ENCODE results near the gene ABCC10.
A peak's percentile ranks its signal among the peaks of the same experiment; 100 is the strongest.
"Not testable (repeated sequence)": the region's sequence is repeated elsewhere in the genome, so short reads cannot be mapped to it uniquely, and the experiment has no call there.

Gene ABCC10

GRCh38 chr6:43427406-43428111 lies at the start of gene ABCC10:
TSS of gene ABCC10 (plus strand) at chr6:43427541. CDS start at chr6:43427979, 438 bp downstream.
- in situ Hi-C loops (cut with HindIII; ENCODE audit: low sequenced_read_pairs), result no loop called here
- peak within 1 kb of the TSS; percentile 77 for H3K4me3 ChIP-seq (ENCODE audit: low read depth, low read length)
- peak; percentile 86 for DNase-seq (ENCODE audit: low read depth)
- TF ChIP-seq CTCF (IDR thresholded peaks at IDR 0.05; ENCODE audit: low read depth, low read length, missing control alignments), result peak; percentile 46

GRCh38 chr6:43377710-43378229 lies 49.6 kb upstream of the ABCC10 start:
- no peak for DNase-seq (ENCODE audit: low read depth)
- in situ Hi-C loops (cut with HindIII; ENCODE audit: low sequenced_read_pairs), result no loop called here
- TF ChIP-seq CTCF (IDR thresholded peaks at IDR 0.05; ENCODE audit: low read depth, low read length, missing control alignments), result no peak
- no peak overlapping the region for H3K4me3 ChIP-seq (ENCODE audit: low read depth, low read length)

- no peak for TF ChIP-seq CTCF (IDR thresholded peaks at IDR 0.05; ENCODE audit: low read depth, low read length, missing control alignments)
- no peak for DNase-seq (ENCODE audit: low read depth)
- in situ Hi-C loops (cut with HindIII; ENCODE audit: low sequenced_read_pairs), result no loop called here
- no peak overlapping the region for H3K4me3 ChIP-seq (ENCODE audit: low read depth, low read length)
These were observed 48.7 kb upstream of the ABCC10 start for GRCh38 chr6:43378631-43379030.

GRCh38 chr6:43380858-43381257 lies 46.5 kb upstream of the ABCC10 start:
- in situ Hi-C loops (cut with HindIII; ENCODE audit: low sequenced_read_pairs), result loop anchor here (5.0 kb wide), 1 partner anchor 69 kb away; no protein-coding TSS in a partner anchor
- not testable (repeated sequence) for DNase-seq (ENCODE audit: low read depth); H3K4me3 ChIP-seq (ENCODE audit: low read depth, low read length)

- in situ Hi-C loops (cut with HindIII; ENCODE audit: low sequenced_read_pairs), result loop anchor here (5.0 kb wide), 1 partner anchor 71 kb away; no protein-coding TSS in a partner anchor
- peak; percentile 19 for DNase-seq (ENCODE audit: low read depth)
- no peak for TF ChIP-seq CTCF (IDR thresholded peaks at IDR 0.05; ENCODE audit: low read depth, low read length, missing control alignments)
- no peak overlapping the region for H3K4me3 ChIP-seq (ENCODE audit: low read depth, low read length)
These were observed 44.2 kb upstream of the ABCC10 start for GRCh38 chr6:43383021-43383667.

GRCh38 chr6:43386492-43386891 lies 40.8 kb upstream of the ABCC10 start:
- in situ Hi-C loops (cut with HindIII; ENCODE audit: low sequenced_read_pairs), result no loop called here
- H3K4me3 ChIP-seq (ENCODE audit: low read depth, low read length), result no peak overlapping the region
- no peak for DNase-seq (ENCODE audit: low read depth)
- TF ChIP-seq CTCF (IDR thresholded peaks at IDR 0.05; ENCODE audit: low read depth, low read length, missing control alignments), result peak; percentile 5

Data from astrocyte of the cerebellum (primary cell).